Neural crest cell (in vitro differentiated cells): ENCODE data around the gene TTC7B. TPM values are rescaled to one million over a fixed set of nuclear protein-coding genes. Genes with fewer than 3 reads are reported as not detected.

Experiments
- DNase-seq: peaks from one replicate; pipeline ENCODE4 v3.0.0; 2021; ENCODE audit warnings: low read depth, mixed read lengths, low spot score
- H3K27ac Mint-ChIP-seq: one replicate; pipeline ENCODE4 v1.8.0; 2021; ENCODE audit warnings: mild to moderate bottlenecking, mixed read lengths; ENCODE audit not compliant: unreplicated experiment
- H3K27me3 Mint-ChIP-seq: 2 replicates; pipeline ENCODE4 v1.8.0; 2021; ENCODE audit warnings: low read depth, mild to moderate bottlenecking, mixed read lengths
- H3K36me3 Mint-ChIP-seq: 2 replicates; pipeline ENCODE4 v1.8.0; 2021; ENCODE audit warnings: low read depth, mild to moderate bottlenecking, mixed read lengths
- H3K4me1 Mint-ChIP-seq: 2 replicates; pipeline ENCODE4 v1.8.0; 2021; ENCODE audit warnings: mixed read lengths
- H3K4me3 Mint-ChIP-seq: one replicate; pipeline ENCODE4 v1.8.0; 2021; ENCODE audit warnings: mild to moderate bottlenecking, mixed read lengths
- H3K9me3 Mint-ChIP-seq: 2 replicates; pipeline ENCODE4 v1.8.0; 2021; ENCODE audit warnings: mixed read lengths
- CTCF ChIP-seq: fragments of 200-600 bp; sonication (generic); conservative IDR thresholded peaks from 2 replicates; pipeline ENCODE4 v1.5.0; 2021; ENCODE audit warnings: antibody characterized with exemption, mild to moderate bottlenecking
- total RNA-seq: library from RNA; stranded (reverse); gene quantifications from 2 replicates; pipeline ENCODE4 v1.2.1, GENCODE V29; 2021

Gene TTC7B
- total RNA-seq, 1 donor from 2014 or later = 56.4 TPM

- H3K4me3 Mint-ChIP-seq = no peak overlapping the region
- H3K27ac Mint-ChIP-seq = peak overlapping the region; percentile 83
- H3K4me1 Mint-ChIP-seq = no peaks in the 10 kb centered on the region
- no peak for DNase-seq
- no peak for TF ChIP-seq CTCF
- H3K9me3 Mint-ChIP-seq = no peaks in the 10 kb centered on the region
- peaks cover 25% of the 10 kb centered on the region for H3K36me3 Mint-ChIP-seq
- no peaks in the 10 kb centered on the region for H3K27me3 Mint-ChIP-seq
Observed at GRCh38 chr14:90687680-90688079, 128.6 kb downstream of the TTC7B start.

GRCh38 chr14:90682615-90683014, 133.6 kb downstream of the TTC7B start:
- no peak overlapping the region for H3K4me3 Mint-ChIP-seq
- no peak for DNase-seq
- H3K4me1 Mint-ChIP-seq = peaks cover 5% of the 10 kb centered on the region
- H3K36me3 Mint-ChIP-seq = peaks cover 20% of the 10 kb centered on the region
- no peak overlapping the region for H3K27ac Mint-ChIP-seq
- no peaks in the 10 kb centered on the region for H3K27me3 Mint-ChIP-seq
- no peak for TF ChIP-seq CTCF
- no peaks in the 10 kb centered on the region for H3K9me3 Mint-ChIP-seq

- H3K27ac Mint-ChIP-seq = no peak overlapping the region
- DNase-seq = no peak
Observed at GRCh38 chr14:90681929-90682328, 134.3 kb downstream of the TTC7B start.

GRCh38 chr14:90678846-90679362, 137.3 kb downstream of the TTC7B start:
- Mint-ChIP-seq H3K27ac (no peak overlapping the region), H3K36me3 (peaks cover 9% of the 10 kb centered on the region), H3K9me3 (no peaks in the 10 kb centered on the region), H3K4me3 (no peak overlapping the region), H3K27me3 (no peaks in the 10 kb centered on the region), H3K4me1 (peaks cover 13% of the 10 kb centered on the region)
- no peak for TF ChIP-seq CTCF
- no peak for DNase-seq

More at GRCh38 chr14:90681929-90682328, 134.3 kb downstream of the TTC7B start:
- Mint-ChIP-seq H3K4me3 (no peak overlapping the region), H3K36me3 (peaks cover 17% of the 10 kb centered on the region), H3K4me1 (peaks cover 12% of the 10 kb centered on the region), H3K27me3 (no peaks in the 10 kb centered on the region), H3K9me3 (no peaks in the 10 kb centered on the region)
- no peak for TF ChIP-seq CTCF

GRCh38 chr14:90678420-90678819, 137.8 kb downstream of the TTC7B start:
- no peak for DNase-seq
- TF ChIP-seq CTCF = no peak
- peaks cover 12% of the 10 kb centered on the region for H3K36me3 Mint-ChIP-seq
- H3K4me3 Mint-ChIP-seq = no peak overlapping the region
- H3K27me3 Mint-ChIP-seq = no peaks in the 10 kb centered on the region
- H3K4me1 Mint-ChIP-seq = peaks cover 13% of the 10 kb centered on the region
- H3K9me3 Mint-ChIP-seq = no peaks in the 10 kb centered on the region
- H3K27ac Mint-ChIP-seq = no peak overlapping the region
